PC-9 (cell line): Measurements from ENCODE around the gene ARMC9.

Experiments used
- CTCF ChIP-seq: fragments of 200-600 bp; sonication (generic); conservative IDR thresholded peaks from 2 replicates; pipeline ENCODE4 v1.6.1; 2017; ENCODE audit warnings: mixed run types, antibody characterized with exemption, mild to moderate bottlenecking, moderate library complexity
- EZH2 ChIP-seq: fragments of 200-600 bp; sonication (generic); IDR thresholded peaks from 2 replicates; pipeline ENCODE4 v1.8.0; 2017; ENCODE audit warnings: antibody characterized with exemption, low read depth

- TF ChIP-seq CTCF = no peak
- TF ChIP-seq EZH2 = no peak
These were observed 14.0 kb downstream of the ARMC9 start for GRCh38 chr2:231212329-231212845.
